GM10248 (cell line): ENCODE data around the gene COL4A2.

Experiments
- CTCF ChIA-PET: fragments of 300-600 bp; sonication (Branson Sonifier 250); formaldehyde crosslinking; extraction: SDS; loops from one replicate; lab custom pipeline; 2021; ENCODE audit warnings: antibody characterized with exemption; lab: Yijun Ruan, JAX
- POLR2A ChIA-PET: fragments of 350-650 bp; sonication (Branson Sonifier 250); formaldehyde crosslinking; extraction: SDS; loops from one replicate; lab custom pipeline; 2020; ENCODE audit warnings: antibody characterized with exemption; lab: Yijun Ruan, JAX
- DNase-seq: peaks from one replicate; pipeline ENCODE4 v3.0.0; 2012; ENCODE audit errors: extremely low spot score
- TF ChIP-seq, protein P1 (sequence below): IDR thresholded peaks from 2 replicates; pipeline ENCODE4 v1.5.1; 2012; ENCODE audit warnings: mild to moderate bottlenecking, low read depth; ENCODE audit errors: extremely low read depth, missing control alignments, control extremely low read depth

Gene COL4A2

DNA sequence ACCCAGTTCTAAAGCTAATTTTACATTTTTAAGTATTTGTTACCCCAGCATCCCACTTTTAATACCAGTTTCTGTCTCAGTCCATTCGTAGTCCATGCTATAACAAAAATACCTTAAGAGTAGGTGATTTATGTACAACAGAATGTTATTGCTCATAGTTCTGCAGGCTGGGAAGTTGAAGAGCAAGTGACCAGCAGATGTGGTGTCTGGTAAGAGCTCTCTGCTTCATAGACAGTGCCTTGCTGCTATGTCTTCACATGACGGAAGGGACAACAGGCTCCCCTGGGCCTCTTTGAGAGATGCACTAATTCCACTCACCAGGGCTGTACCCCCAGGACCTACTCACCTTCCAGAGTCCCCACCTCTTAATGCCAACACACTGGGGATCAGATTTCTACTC is 96.6 kb downstream of the COL4A2 start:
- ChIA-PET POLR2A (no interaction called here), CTCF (interaction anchor here (1.1 to 1.9 kb wide), 2 partner anchors 9 to 21 kb away, joined by 4 to 6 read pairs; no protein-coding TSS in a partner anchor)
- DNase-seq: no peak
- TF ChIP-seq, protein P1, sequence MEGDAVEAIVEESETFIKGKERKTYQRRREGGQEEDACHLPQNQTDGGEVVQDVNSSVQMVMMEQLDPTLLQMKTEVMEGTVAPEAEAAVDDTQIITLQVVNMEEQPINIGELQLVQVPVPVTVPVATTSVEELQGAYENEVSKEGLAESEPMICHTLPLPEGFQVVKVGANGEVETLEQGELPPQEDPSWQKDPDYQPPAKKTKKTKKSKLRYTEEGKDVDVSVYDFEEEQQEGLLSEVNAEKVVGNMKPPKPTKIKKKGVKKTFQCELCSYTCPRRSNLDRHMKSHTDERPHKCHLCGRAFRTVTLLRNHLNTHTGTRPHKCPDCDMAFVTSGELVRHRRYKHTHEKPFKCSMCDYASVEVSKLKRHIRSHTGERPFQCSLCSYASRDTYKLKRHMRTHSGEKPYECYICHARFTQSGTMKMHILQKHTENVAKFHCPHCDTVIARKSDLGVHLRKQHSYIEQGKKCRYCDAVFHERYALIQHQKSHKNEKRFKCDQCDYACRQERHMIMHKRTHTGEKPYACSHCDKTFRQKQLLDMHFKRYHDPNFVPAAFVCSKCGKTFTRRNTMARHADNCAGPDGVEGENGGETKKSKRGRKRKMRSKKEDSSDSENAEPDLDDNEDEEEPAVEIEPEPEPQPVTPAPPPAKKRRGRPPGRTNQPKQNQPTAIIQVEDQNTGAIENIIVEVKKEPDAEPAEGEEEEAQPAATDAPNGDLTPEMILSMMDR: no peak

DNA sequence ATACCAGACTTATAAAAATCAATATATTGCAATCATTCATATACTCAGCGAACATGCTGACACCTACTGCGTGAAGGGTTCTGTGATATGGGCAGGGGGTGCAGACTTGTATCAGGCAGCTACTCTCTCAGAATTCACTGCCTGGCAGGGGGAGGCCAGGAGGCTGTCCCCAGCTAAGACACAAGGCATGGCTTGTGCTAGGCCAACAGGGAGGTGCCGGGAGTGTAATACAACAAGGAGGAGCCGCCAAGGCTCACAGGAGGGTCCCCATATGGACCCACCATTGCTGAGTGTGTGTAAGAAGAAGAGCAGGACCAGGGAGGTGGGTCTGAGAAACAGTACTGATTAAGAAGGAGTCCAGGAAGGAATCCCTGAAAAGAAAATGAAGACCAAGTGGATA is 97.2 kb downstream of the COL4A2 start:
- ChIA-PET CTCF (interaction anchor here (1.1 to 1.9 kb wide), 2 partner anchors 8 to 21 kb away, joined by 4 to 6 read pairs; no protein-coding TSS in a partner anchor), POLR2A (no interaction called here)
- TF ChIP-seq, protein P1: no peak
- DNase-seq: no peak

DNA sequence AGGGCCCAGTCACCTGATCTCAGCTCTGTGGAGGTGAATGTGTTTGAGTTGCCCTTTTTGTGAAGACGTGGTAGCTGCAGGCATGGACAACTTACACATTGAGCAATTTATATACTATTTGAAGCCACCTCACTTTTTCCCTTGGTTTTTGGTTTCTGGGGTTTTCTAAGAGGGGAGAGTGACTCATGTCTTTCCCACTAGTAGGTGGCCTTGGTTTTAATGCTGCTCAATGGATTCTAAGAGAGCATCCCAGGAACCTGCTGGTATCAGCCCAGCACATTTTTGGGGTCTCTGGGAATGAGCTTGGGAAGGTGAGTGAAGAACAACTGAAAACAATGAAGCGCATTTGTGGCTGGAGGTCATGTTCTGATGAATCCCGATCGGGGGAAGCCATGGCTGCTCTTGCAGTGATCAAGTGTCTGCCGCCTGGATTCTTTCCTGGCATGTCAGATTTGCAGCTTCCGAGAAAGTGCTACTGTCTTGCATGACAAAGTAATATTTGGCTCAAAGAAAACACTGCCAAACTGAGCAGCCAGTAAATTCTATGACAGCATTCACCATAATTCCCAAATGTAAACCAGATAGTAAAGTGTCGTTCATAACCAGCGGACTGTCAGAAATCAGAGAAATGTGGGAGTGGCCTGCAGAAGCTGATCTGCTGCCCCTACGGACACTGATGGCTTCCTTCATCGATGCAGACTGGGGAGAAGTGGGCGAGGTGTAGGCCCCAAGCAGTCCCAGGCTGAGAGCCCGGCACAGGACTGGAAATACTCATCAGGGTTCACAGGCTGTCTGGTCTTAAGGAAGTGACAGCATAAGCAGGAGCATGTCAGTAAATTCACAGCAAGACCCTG is 98.7 kb downstream of the COL4A2 start:
- POLR2A ChIA-PET: no interaction called here
- TF ChIP-seq, protein P1: no peak
- CTCF ChIA-PET: no interaction called here
- no peak for DNase-seq

DNA sequence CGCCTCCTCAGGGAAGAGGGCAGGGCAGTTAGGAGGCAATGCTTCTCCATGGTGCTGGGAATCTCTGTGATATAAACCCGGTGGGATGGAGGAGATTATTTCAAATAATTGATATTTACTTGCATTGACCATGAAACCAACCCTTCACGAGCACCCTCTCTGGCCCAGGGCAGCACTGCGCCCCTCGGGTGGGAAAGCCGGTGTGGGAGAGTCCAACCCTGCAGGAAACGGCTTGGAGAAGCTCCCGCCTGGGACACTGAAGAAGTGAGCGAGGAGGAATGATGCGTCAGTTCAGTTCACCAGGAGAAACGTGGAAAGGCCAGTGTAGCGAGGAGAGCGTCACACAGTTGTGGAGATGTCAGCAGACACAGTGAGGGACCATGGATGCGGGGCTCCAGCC is 99.9 kb downstream of the COL4A2 start:
- ChIA-PET POLR2A (no interaction called here), CTCF (no interaction called here)
- no peak for DNase-seq
- TF ChIP-seq, protein P1: no peak

DNA sequence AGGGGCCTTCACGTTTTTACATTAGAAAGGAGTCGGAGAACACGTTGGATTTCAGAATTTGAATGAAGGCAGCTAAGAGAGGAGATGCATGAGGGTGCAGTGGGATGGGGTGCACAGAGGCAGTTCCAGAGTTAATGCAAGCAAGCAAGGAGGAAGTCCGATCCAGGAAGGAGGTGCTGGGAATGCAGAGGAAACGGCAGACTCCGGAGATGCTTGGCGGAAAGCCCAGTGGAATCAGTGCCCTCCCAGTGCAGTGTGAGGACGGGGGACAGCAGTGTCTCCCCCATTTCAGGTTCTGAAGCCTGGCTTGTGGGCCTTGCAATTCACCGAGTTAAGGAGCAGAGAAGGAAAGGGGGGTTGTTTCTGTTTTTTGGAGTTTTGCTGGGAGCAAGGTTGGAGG is 100.4 kb downstream of the COL4A2 start:
- TF ChIP-seq, protein P1: no peak
- ChIA-PET POLR2A (no interaction called here), CTCF (interaction anchor here (1.3 kb wide), 1 partner anchor 48 kb away, joined by 3 read pairs; no protein-coding TSS in a partner anchor)
- DNase-seq: no peak

DNA sequence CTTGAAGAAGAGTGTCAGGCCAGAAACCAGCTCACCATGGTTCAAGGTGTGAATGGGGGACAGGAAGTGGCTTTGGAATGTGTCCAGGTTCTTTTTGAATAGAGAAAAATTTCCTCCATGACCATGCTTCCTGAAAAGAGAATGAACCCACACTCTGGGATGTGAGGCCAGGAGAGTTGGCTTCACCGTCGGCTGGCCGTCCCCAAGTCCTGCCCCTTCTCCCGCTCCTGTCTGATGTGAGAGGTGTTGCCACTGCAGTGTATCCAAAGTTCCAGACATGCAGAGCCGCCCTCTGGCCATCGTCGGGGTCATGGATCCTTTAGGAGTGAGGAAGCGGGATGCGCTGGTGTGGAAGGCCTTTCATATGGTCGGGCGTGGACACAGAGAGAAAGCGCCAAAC is 101.2 kb downstream of the COL4A2 start:
- TF ChIP-seq, protein P1: no peak
- CTCF ChIA-PET: interaction anchor here (1.3 kb wide), 1 partner anchor 47 kb away, joined by 3 read pairs; no protein-coding TSS in a partner anchor
- POLR2A ChIA-PET: no interaction called here
- DNase-seq: no peak
